ENCODE data around the gene CYB5D1. TPM values are rescaled to one million over a fixed set of nuclear protein-coding genes. Genes with fewer than 3 reads are reported as not detected.

CYB5D1 gene
- total RNA-seq, 1 donor from 2014 or later: 9.0 TPM

GRCh38 chr17:7887482-7888183 is 29.8 kb downstream of the CYB5D1 start:
- H3K36me3 ChIP-seq (ENCODE audit: control insufficient read depth, insufficient read depth, low read length): peaks cover 17% of the 10 kb centered on the region
- no peaks in the 10 kb centered on the region for H3K27me3 ChIP-seq (ENCODE audit: control insufficient read depth, insufficient read depth, low read length)
- H3K4me3 ChIP-seq (ENCODE audit: low read depth, low read length): peak overlapping the region; percentile 94
- FAIRE-seq (no peak), DNase-seq (ENCODE audit: low read depth) (peak; percentile 96)
- no peak for TF ChIP-seq CTCF (IDR thresholded peaks at IDR 0.05; ENCODE audit: insufficient read depth, low read length, severe bottlenecking)

- no peaks in the 10 kb centered on the region for H3K27me3 ChIP-seq (ENCODE audit: control insufficient read depth, insufficient read depth, low read length)
- peaks cover 20% of the 10 kb centered on the region for H3K36me3 ChIP-seq (ENCODE audit: control insufficient read depth, insufficient read depth, low read length)
- peak within 1 kb of the TSS; percentile 61 for H3K4me3 ChIP-seq (ENCODE audit: low read depth, low read length)
- FAIRE-seq (peak; percentile 86), DNase-seq (ENCODE audit: low read depth) (peak; percentile 79)
- TF ChIP-seq CTCF (IDR thresholded peaks at IDR 0.05; ENCODE audit: insufficient read depth, low read length, severe bottlenecking): no peak
These were observed 30.5 kb downstream of the CYB5D1 start, which contains the start of gene CHD3 for GRCh38 chr17:7888184-7888920. Gene CHD3 (plus strand): TSS chr17:7888789. CDS start chr17:7889001, 212 bp downstream.

GRCh38 chr17:7889166-7889955 is 31.6 kb downstream of the CYB5D1 start:
- FAIRE-seq (no peak), DNase-seq (ENCODE audit: low read depth) (peak; percentile 74)
- Histone ChIP-seq H3K36me3 (ENCODE audit: control insufficient read depth, insufficient read depth, low read length) (peaks cover 29% of the 10 kb centered on the region), H3K4me3 (ENCODE audit: low read depth, low read length) (no peak overlapping the region), H3K27me3 (ENCODE audit: control insufficient read depth, insufficient read depth, low read length) (no peaks in the 10 kb centered on the region)
- peak; percentile 55 for TF ChIP-seq CTCF (IDR thresholded peaks at IDR 0.05; ENCODE audit: insufficient read depth, low read length, severe bottlenecking)

- FAIRE-seq (no peak), DNase-seq (ENCODE audit: low read depth) (no peak)
- no peak for TF ChIP-seq CTCF (IDR thresholded peaks at IDR 0.05; ENCODE audit: insufficient read depth, low read length, severe bottlenecking)
- Histone ChIP-seq H3K27me3 (ENCODE audit: control insufficient read depth, insufficient read depth, low read length) (no peaks in the 10 kb centered on the region), H3K4me3 (ENCODE audit: low read depth, low read length) (no peak overlapping the region), H3K36me3 (ENCODE audit: control insufficient read depth, insufficient read depth, low read length) (peaks cover 51% of the 10 kb centered on the region)
These were observed 35.5 kb downstream of the CYB5D1 start for GRCh38 chr17:7893187-7893880.

- no peak for FAIRE-seq
- DNase-seq (ENCODE audit: low read depth): no peak
- Histone ChIP-seq H3K27me3 (ENCODE audit: control insufficient read depth, insufficient read depth, low read length) (no peaks in the 10 kb centered on the region), H3K4me3 (ENCODE audit: low read depth, low read length) (no peak overlapping the region), H3K36me3 (ENCODE audit: control insufficient read depth, insufficient read depth, low read length) (peaks cover 60% of the 10 kb centered on the region)
- TF ChIP-seq CTCF (IDR thresholded peaks at IDR 0.05; ENCODE audit: insufficient read depth, low read length, severe bottlenecking): no peak
These were observed 36.4 kb downstream of the CYB5D1 start for GRCh38 chr17:7894226-7894625.

Measured in bronchial epithelial cell (primary cell).